Stimulated activated CD4-positive, alpha-beta T cell treated with anti-CD3 and anti-CD28 coated beads, Interleukin-4, amount 100 ng/mL, for 1 hour (primary cell): ENCODE measurements around the gene PVALB.

ENCODE experiments used
- DNase-seq: peaks from one replicate; pipeline ENCODE4 v3.0.0-alpha.2; 2020

PVALB gene

DNA sequence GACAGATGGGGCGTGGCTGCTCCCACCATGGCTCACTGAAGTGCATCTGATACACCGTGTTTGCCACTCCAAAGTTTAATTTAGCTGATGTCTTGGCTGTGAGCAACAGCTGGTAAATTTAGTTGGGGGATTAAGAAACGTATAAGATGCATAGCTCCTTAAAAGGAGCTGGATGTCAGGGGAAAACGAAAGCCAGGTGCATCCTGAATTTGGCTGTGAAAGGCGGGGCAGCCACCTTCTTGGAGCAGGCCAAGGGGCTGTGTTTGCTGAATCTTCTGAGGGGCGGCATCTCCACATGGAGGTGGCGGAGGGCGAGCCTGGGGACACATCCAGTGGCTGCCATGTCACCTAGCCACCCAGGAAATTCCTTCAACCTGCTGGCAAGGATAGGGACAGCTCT lies 23.3 kb upstream of the PVALB start:
- DNase-seq: no peak

DNA sequence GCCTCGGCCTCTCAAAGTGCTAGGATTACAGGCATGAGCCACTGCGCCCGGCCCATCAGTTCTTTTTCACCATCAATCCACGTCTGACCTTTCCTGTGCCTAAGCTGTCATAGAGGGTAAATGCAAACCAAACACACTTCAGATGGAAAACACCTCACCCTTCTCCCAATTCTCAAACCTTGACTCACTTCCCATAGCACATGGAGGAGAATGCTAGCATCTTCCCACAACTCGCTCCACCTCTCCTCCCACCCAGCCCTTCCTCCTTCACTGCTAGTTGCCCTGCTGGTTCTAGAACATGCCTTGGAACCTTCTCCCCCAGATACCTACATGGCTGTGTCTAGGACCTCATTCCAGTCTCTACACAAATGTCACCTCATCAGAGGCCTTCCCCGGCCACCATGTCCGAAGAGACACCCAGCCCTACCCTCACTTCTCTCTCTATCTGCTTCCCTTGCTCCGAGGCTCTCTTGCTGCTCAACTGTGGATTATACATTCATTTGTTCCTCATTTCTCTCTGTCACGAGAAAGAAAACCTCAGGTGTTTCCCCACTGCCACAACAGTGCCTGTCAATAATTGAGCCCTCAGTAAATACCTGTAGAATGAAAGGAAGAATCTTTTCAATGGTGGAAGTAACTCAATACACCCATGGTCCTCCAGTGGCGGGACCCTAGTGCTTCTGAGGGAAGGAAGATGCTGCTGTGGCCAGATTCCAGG lies 22.7 kb upstream of the PVALB start:
- no peak for DNase-seq

GRCh38 chr22:36838119-36839030 lies 21.5 kb upstream of the PVALB start:
- no peak for DNase-seq

- DNase-seq: no peak
Measured at GRCh38 chr22:36835903-36836302, 19.1 kb upstream of the PVALB start.

- DNase-seq: no peak
Measured at GRCh38 chr22:36833073-36833472, 16.2 kb upstream of the PVALB start.

DNA sequence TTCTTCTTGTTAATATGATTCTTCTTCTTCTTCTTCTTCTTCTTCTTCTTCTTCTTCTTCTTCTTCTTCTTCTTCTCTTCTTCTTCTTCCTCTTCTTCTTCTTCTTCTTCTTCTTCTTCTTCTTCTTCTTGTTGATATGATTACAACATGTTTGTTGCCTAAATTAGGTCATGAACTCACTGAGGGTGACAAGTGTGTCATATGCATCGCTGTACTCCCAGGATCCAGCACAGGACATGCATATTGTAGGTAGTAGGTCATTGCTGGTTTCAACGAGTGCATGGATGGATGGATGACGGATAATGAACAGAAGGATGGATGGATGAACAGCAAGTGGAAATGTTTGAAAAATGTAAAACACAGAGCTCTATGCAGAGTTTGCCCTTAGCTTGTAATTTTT lies 14.9 kb upstream of the PVALB start:
- DNase-seq: no peak

DNA sequence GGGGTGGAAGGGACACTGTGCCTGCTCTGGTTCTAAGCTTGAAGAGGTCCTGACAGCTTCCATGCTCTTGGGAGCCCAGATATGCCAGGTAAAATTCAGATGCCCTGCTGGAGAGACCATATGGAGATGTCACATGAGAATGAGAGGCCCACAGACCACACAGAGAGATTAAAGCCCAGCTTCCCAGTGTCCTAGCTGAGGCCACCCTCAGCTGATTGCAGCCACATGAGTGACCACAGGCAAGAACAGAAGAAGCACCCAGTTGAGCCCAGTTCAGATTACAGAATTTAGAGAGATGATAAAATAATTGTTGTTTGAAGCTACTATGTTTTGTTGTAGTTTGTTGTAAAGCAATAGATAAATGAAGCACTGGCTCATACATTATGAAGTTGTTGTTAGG lies 14.4 kb upstream of the PVALB start:
- no peak for DNase-seq

- no peak for DNase-seq
Measured at GRCh38 chr22:36830601-36831000, 13.8 kb upstream of the PVALB start.

- no peak for DNase-seq
Measured at GRCh38 chr22:36829370-36830002, 12.7 kb upstream of the PVALB start.

GRCh38 chr22:36828815-36829214 lies 12.0 kb upstream of the PVALB start:
- no peak for DNase-seq

DNA sequence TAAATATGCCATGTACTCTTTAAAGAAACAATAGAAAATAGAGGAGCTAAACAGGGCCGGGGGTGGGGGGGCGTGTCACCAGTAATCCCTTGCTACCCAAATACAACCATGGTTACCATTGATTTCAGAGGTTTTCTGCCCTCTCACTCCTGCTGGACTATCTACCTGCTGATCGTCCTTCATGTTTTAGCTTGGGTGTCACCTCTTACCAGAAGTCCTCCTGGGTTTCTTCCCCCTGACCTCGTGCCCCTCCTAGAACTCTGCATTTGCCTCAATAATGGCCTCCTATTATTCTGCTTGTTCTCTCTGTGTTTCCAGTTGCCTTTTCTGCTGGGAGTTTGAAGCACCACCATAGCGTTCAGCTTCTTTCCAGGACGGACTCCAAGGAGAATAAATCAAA lies 9.4 kb upstream of the PVALB start:
- DNase-seq: no peak

GRCh38 chr22:36824655-36825054 lies 7.8 kb upstream of the PVALB start:
- DNase-seq: no peak

- no peak for DNase-seq
Measured at GRCh38 chr22:36823186-36823839, 6.5 kb upstream of the PVALB start.

GRCh38 chr22:36822581-36822980 lies 5.7 kb upstream of the PVALB start:
- DNase-seq: no peak

DNA sequence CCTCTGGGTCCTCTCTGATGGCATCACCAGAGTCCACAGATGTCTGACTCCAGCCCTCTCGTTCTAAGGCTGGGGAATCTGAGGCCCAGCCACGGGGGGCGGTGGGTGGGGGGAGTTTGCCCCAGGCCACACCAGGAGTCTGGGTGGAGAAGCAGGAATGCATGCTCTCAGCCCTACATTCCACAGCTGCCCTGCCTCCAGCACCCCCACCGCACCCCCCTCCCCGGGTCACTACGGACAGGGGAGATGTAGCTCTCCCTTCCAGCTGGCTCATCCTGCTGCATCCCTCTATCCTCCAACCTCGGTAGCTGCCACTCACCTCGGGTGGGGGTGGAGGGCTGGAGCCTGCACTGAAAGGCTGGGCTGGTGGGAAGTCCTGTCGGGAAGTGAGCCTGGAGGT lies 2.3 kb upstream of the PVALB start:
- DNase-seq: no peak

DNA sequence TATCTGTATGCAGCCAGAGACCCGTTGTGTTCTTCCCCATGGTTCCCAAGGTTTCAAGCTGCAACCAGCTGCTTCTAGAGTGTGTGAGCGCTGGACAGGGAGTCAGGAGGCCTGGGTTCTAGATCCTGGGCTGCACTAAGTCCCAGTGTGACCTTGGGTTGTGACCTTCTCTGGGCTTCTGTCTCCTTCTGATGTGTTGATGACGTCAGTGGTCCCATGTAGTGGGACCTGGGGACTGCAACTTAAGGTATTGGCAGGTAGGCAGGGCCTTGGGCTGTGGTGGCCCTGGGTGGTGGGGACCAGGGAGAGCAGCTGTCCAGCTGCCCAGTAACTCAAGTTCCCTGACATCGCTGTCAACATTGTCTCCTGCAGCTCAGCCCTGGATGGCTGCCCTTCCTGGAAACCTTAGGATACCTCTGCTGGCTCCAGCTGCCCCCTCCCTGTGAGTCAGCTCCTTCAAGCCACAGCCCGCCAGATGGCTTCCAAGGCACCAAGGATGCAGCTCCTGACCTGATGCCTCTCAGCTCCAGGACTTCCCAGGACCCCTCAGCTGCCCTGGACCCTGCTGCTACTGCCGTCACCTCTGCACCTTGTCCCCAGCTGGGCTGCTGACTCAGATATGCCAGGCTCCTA lies 1.3 kb upstream of the PVALB start:
- no peak for DNase-seq

DNA sequence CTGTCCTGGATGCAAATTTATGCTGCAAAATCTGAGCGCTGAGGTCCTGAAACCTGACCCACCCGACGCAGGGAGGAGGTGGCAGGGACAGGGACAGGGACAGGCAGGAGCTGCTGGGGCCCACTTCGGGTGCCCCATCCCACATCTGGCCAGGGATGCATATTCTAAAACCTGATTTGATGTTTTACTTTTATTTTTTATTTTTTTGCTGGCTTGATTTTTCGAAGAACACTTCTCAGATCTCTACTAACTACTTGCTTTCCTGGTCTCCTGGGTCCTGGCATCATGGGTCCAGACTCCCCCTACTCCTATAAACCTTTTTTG lies 652 bp upstream of the PVALB start:
- DNase-seq: no peak

DNA sequence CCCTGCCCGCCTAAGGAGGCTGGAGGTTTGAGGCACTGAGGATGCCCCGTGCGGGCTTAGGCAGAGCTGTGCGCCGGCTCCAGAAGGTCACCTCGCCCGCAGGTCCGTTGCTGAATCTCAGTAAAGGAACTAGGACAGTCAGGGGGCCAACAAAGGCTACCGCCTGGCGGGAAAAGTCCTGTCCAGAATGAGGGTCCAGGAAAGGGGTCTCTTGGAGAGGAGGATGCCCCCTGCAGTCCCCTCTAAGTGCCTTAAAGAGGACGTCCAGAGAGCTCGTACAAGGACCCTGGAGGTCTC lies 548 bp downstream of the PVALB start:
- no peak for DNase-seq

- no peak for DNase-seq
Measured at GRCh38 chr22:36815558-36816338, 1.1 kb downstream of the PVALB start.

GRCh38 chr22:36814801-36815200 lies 2.0 kb downstream of the PVALB start:
- no peak for DNase-seq

- no peak for DNase-seq
Measured at GRCh38 chr22:36811094-36811800, 5.6 kb downstream of the PVALB start.

- DNase-seq: no peak
Measured at GRCh38 chr22:36809351-36809750, 7.5 kb downstream of the PVALB start.
